GM12878 (cell line): ENCODE measurements around the gene GKN2.

Experiments used
- EP300 ChIP-seq, 2 experiments: fragments of 150-350 bp in 1 of 2; IDR thresholded peaks; 2 replicates each; pipeline ENCODE4 v1.6.1; 2011 to 2012; ENCODE audit warnings: low read depth in 2 of 2, low read length in 2 of 2, borderline replicate concordance in 1 of 2, improper control_type of control experiment in 1 of 2, inconsistent platforms in 1 of 2; ENCODE audit not compliant: control insufficient read depth in 1 of 2
- SREBF1 ChIP-seq: IDR thresholded peaks from 2 replicates; pipeline ENCODE4 v1.6.1; 2012; ENCODE audit warnings: mild to moderate bottlenecking, low read length

- TF ChIP-seq EP300 (IDR thresholded peaks at IDR 0.05; ENCODE audit: borderline replicate concordance in 1 of 2, control insufficient read depth in 1 of 2, low read depth in 2 of 2, low read length in 2 of 2) (no peak), SREBF1 (no peak)
These were observed 15.8 kb downstream of the GKN2 start for GRCh38 chr2:68936889-68937288.
